Measurements from ENCODE around the gene SCYL1. TPM values are rescaled to one million over a fixed set of nuclear protein-coding genes. Genes with fewer than 3 reads are reported as not detected.

SCYL1 gene
- total RNA-seq, 1 donor from 2014 or later: 61.2 TPM

- Histone ChIP-seq H3K4me3 (no peak overlapping the region), H3K27ac (no peak overlapping the region), H3K4me1 (peaks cover 33% of the 10 kb centered on the region), H3K27me3 (ENCODE audit: low read depth) (no peaks in the 10 kb centered on the region), H3K36me3 (peaks cover 69% of the 10 kb centered on the region), H3K9me3 (no peaks in the 10 kb centered on the region)
- ATAC-seq: no peak
- TF ChIP-seq CTCF (IDR thresholded peaks at IDR 0.05): no peak
- no peak for DNase-seq
- intact Hi-C loops (cut with DNase I): no loop called here
These were observed 58.7 kb downstream of the SCYL1 start for GRCh38 chr11:65583589-65583988.

- ATAC-seq: no peak
- H3K36me3 ChIP-seq: peaks cover 69% of the 10 kb centered on the region
- intact Hi-C loops (cut with DNase I): no loop called here
- no peak overlapping the region for H3K4me3 ChIP-seq
- no peak for TF ChIP-seq CTCF (IDR thresholded peaks at IDR 0.05)
- H3K9me3 ChIP-seq: no peaks in the 10 kb centered on the region
- DNase-seq: no peak
- H3K27me3 ChIP-seq (ENCODE audit: low read depth): no peaks in the 10 kb centered on the region
- H3K27ac ChIP-seq: no peak overlapping the region
- H3K4me1 ChIP-seq: peaks cover 34% of the 10 kb centered on the region
These were observed 59.2 kb downstream of the SCYL1 start for GRCh38 chr11:65584106-65584505.

- peaks cover 64% of the 10 kb centered on the region for H3K36me3 ChIP-seq
- H3K9me3 ChIP-seq: no peaks in the 10 kb centered on the region
- peaks cover 34% of the 10 kb centered on the region for H3K4me1 ChIP-seq
- ATAC-seq (no peak), DNase-seq (no peak)
- no peak overlapping the region for H3K27ac ChIP-seq
- H3K4me3 ChIP-seq: no peak overlapping the region
- intact Hi-C loops (cut with DNase I): no loop called here
- no peak for TF ChIP-seq CTCF (IDR thresholded peaks at IDR 0.05)
- H3K27me3 ChIP-seq (ENCODE audit: low read depth): no peaks in the 10 kb centered on the region
These were observed 59.9 kb downstream of the SCYL1 start for GRCh38 chr11:65584723-65585171.

- H3K36me3 ChIP-seq: peaks cover 64% of the 10 kb centered on the region
- H3K27me3 ChIP-seq (ENCODE audit: low read depth): no peaks in the 10 kb centered on the region
- intact Hi-C loops (cut with DNase I): no loop called here
- peaks cover 34% of the 10 kb centered on the region for H3K4me1 ChIP-seq
- ATAC-seq (no peak), DNase-seq (no peak)
- H3K4me3 ChIP-seq: no peak overlapping the region
- no peak for TF ChIP-seq CTCF (IDR thresholded peaks at IDR 0.05)
- H3K9me3 ChIP-seq: no peaks in the 10 kb centered on the region
- H3K27ac ChIP-seq: no peak overlapping the region
These were observed 60.7 kb downstream of the SCYL1 start for GRCh38 chr11:65585396-65586246.

GRCh38 chr11:65586247-65586630 lies 61.4 kb downstream of the SCYL1 start:
- no peak for TF ChIP-seq CTCF (IDR thresholded peaks at IDR 0.05)
- DNase-seq (no peak), ATAC-seq (no peak)
- intact Hi-C loops (cut with DNase I): no loop called here
- Histone ChIP-seq H3K27me3 (ENCODE audit: low read depth) (no peaks in the 10 kb centered on the region), H3K27ac (no peak overlapping the region), H3K9me3 (no peaks in the 10 kb centered on the region), H3K36me3 (peaks cover 64% of the 10 kb centered on the region), H3K4me1 (peaks cover 34% of the 10 kb centered on the region), H3K4me3 (peak overlapping the region; percentile 19)

Measured in lower lobe of right lung (tissue), 2 donors.